Measurements from ENCODE around the gene HAND1.

The HAND1 gene

DNA sequence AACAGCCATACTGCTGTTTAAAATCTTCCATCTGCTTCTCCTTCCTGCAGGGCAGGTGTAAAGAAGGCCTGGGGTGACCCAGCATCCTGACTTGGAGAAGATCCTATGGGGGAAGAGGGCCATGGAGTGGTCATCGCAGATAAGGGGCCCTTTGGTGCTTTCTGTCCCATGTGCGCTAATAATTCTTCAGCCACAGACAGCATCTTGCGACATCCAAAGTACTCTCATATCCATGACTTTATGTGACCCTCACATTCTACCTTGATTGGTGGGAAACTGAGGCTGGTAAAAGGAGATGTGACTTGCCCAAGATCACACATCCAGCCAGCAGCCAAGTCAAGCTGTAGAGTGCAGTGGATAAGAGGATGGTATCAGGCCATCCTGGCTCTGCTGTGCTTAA, 44.3 kb upstream of the HAND1 start:
- no peak overlapping the region for H3K4me3 ChIP-seq (ENCODE audit: low read depth, low read length)
- no peak for DNase-seq (ENCODE audit: low read depth, low spot score)
- TF ChIP-seq, protein P1, sequence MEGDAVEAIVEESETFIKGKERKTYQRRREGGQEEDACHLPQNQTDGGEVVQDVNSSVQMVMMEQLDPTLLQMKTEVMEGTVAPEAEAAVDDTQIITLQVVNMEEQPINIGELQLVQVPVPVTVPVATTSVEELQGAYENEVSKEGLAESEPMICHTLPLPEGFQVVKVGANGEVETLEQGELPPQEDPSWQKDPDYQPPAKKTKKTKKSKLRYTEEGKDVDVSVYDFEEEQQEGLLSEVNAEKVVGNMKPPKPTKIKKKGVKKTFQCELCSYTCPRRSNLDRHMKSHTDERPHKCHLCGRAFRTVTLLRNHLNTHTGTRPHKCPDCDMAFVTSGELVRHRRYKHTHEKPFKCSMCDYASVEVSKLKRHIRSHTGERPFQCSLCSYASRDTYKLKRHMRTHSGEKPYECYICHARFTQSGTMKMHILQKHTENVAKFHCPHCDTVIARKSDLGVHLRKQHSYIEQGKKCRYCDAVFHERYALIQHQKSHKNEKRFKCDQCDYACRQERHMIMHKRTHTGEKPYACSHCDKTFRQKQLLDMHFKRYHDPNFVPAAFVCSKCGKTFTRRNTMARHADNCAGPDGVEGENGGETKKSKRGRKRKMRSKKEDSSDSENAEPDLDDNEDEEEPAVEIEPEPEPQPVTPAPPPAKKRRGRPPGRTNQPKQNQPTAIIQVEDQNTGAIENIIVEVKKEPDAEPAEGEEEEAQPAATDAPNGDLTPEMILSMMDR (IDR thresholded peaks at IDR 0.05; ENCODE audit: low read depth, low read length), result no peak
- in situ Hi-C loops (cut with HindIII; ENCODE audit: low sequenced_read_pairs), result no loop called here

DNA sequence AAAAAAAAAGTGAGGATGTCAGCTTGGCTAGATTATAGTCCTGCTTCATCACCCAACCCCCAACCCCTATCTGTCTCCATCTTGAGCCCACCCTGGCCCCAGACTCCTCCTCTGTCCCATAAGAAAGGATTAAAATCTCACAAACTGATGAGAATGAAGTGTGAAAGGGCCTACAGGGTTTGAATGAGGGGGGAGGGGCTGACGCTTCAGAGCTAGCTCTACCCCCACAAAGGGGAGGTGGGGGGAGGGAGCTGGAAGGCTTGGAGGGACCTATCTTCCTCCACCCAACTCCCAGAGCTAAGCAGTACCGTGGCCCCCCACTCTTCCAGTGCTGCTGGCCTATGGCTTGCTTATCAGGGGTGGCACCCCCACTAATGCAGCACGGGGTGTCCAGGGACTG, 43.7 kb upstream of the HAND1 start:
- in situ Hi-C loops (cut with HindIII; ENCODE audit: low sequenced_read_pairs), result no loop called here
- DNase-seq (ENCODE audit: low read depth, low spot score), result no peak
- no peak overlapping the region for H3K4me3 ChIP-seq (ENCODE audit: low read depth, low read length)
- TF ChIP-seq, protein P1 (IDR thresholded peaks at IDR 0.05; ENCODE audit: low read depth, low read length), result no peak

DNA sequence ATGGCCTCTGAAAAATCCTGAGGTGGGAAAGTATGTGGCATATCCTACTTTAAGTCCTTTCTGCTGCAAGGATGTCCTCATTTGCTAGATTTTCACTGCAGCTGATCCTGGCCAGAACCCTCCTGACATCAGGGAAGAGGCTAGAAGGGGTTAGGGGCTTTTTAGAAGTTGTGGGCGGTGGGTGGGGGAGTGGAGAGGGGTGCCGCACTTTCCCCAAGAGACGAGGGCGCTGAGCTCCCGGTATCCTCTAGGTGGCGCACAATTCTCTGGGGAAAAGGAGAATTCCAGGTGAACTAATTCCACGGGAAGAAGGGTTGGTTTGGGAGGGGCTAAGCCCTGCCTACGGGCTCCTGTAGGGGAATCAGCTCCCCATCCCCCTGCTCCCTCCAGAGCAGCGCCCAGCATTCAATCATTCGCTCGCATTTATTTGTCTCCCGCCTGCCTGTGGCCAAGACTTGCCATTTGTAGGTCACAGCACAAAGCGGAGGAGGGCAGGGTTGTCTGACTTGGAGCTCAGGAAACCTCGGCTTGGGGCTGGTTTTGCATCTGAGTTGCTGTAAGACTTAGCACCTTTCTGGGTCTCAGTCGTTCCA, 42.9 kb upstream of the HAND1 start:
- no peak for DNase-seq (ENCODE audit: low read depth, low spot score)
- in situ Hi-C loops (cut with HindIII; ENCODE audit: low sequenced_read_pairs), result no loop called here

DNA sequence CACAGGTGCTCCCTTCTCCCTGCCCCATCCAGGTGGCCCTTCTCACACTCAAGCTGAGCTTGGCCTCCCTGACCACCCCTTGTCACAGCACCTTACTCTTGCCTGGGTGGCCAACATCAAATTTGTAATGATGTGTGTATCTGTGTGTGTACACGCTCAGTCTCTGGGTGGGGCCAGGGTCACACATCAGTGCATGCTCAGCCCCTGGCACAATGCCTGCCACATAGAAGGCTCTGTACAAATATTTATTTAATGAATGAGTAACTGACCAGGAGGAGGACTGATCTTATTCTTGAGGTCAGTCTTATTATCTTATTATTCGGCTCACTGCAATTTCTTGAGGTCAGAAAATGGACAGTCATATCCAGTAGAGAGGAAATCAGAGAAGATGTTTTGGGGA, 41.3 kb upstream of the HAND1 start:
- DNase-seq (ENCODE audit: low read depth, low spot score), result peak; percentile 4
- in situ Hi-C loops (cut with HindIII; ENCODE audit: low sequenced_read_pairs), result no loop called here
- TF ChIP-seq, protein P1 (IDR thresholded peaks at IDR 0.05; ENCODE audit: low read depth, low read length), result no peak
- no peak overlapping the region for H3K4me3 ChIP-seq (ENCODE audit: low read depth, low read length)

More for the DNA sequence above, 42.9 kb upstream of the HAND1 start:
- H3K4me3 ChIP-seq (ENCODE audit: low read depth, low read length), result no peak overlapping the region
- TF ChIP-seq, protein P1 (IDR thresholded peaks at IDR 0.05; ENCODE audit: low read depth, low read length), result peak; percentile 88

DNA sequence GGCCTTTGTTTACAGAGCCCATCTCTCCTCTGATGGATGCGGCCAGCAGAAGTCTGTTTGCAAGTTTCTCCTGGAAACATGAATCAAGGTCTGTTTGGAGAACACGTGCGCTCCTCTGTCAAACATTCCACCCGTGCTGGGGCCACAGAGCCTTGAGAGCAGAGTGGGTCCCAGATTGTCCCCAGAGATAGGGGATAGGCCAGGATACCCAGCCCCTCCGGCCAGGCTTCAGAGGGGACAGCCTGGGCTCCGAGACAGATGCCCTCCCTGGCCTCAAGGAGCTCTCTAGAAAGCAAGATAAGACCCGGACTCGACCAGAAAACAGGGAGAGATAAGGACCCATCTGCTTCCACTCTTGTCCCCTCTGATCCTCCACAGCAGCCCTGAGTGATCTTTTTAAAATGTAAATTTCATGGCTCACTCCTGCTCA, 40.4 kb upstream of the HAND1 start:
- no peak for DNase-seq (ENCODE audit: low read depth, low spot score)
- H3K4me3 ChIP-seq (ENCODE audit: low read depth, low read length), result no peak overlapping the region
- in situ Hi-C loops (cut with HindIII; ENCODE audit: low sequenced_read_pairs), result no loop called here
- TF ChIP-seq, protein P1 (IDR thresholded peaks at IDR 0.05; ENCODE audit: low read depth, low read length), result no peak

DNA sequence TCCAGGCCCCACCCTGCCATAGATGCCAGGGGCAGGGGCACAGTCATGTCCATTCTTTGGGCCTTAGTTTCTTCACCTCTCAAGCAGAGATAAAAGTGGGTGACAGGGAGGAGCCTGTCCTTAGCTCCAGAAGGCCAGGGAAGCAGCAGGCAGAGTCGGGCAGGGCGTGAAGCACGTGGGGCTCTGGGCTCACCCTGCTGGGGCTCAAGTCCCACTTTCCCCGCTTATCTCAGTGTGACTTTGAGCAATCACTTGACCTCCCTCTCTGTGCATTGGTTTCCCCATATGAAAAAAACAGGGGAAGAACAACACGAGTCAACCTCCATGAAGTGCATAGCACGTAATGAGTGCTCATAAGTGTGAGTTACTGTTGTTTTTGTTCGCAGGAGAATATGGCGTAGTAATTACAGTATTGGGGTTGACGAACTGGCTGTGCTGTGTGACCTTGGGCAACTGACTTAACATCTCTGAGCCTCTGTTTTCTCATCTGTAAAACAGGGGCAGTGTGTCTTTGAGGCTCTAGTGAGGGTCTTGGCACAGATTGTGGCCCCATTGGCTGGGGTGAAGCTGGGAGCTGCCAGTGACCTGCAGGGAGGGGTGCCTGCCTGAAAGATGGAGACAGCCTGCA, 39.9 kb upstream of the HAND1 start:
- no peak for DNase-seq (ENCODE audit: low read depth, low spot score)
- in situ Hi-C loops (cut with HindIII; ENCODE audit: low sequenced_read_pairs), result no loop called here
- TF ChIP-seq, protein P1 (IDR thresholded peaks at IDR 0.05; ENCODE audit: low read depth, low read length), result no peak
- no peak overlapping the region for H3K4me3 ChIP-seq (ENCODE audit: low read depth, low read length)
